HG03460 (cell line): ENCODE results near the gene GLTPD2.
A peak's percentile ranks its signal among the peaks of the same experiment; 100 is the strongest.

Experiments
- ATAC-seq: cut with Tn5 transposase; IDR thresholded peaks from one replicate; pipeline ENCODE4 v1.9.1; 2021; ENCODE audit not compliant: unreplicated experiment

GLTPD2 gene

DNA sequence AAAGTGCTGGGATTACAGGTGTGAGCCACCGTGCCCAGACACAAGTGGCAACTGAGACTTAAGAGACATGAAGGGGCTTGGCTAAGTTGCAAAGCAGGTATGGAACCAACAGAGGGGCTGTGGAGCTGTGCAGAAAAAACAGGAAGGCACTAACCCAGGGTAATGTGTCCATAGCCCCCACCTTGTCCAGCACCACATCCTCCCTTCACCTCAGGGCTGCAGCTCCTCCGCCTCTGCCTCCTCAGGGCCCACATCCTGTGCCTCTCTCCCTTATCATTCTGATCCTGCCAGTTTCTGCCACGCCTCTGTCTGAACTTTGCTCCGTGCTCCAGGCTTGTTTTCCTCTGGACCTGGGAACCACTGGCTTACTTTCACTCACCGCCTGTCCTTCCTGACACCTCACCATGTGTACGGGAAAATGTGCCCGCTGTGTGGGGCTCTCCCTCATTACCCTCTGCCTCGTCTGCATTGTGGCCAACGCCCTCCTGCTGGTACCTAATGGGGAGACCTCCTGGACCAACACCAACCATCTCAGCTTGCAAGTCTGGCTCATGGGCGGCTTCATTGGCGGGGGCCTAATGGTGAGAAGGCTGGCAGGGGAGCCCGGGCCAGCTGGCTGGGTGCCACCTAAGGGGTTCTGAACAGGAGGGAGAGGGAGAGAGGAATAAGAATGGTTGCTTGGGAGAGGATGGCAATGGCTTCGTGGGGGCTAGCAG, 17.1 kb upstream of the GLTPD2 start, which contains the start of gene TM4SF5:
Gene TM4SF5 (plus strand): TSS at position 368 of the 716 bp plus-strand sequence. CDS start 37 bp downstream, at position 405.
- no peak for ATAC-seq

DNA sequence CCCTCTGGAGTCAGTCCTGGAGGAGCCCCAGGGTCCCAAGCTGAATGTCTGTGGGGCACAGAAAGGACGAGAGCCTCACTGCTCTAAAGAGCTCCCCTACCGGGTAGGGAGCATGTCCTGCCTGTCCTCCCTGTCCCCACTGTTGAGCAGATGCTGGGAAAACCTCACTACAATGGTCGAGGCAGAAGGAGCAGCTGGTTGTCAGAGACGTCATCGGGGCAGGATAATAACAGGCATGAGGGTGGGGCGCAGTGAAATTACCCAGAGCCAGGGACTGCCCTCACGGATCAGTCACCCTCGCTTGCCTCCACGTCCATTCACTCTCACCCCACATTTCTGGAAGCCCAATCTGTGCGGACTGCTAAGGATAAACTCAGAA, 16.5 kb upstream of the GLTPD2 start:
- ATAC-seq: no peak

DNA sequence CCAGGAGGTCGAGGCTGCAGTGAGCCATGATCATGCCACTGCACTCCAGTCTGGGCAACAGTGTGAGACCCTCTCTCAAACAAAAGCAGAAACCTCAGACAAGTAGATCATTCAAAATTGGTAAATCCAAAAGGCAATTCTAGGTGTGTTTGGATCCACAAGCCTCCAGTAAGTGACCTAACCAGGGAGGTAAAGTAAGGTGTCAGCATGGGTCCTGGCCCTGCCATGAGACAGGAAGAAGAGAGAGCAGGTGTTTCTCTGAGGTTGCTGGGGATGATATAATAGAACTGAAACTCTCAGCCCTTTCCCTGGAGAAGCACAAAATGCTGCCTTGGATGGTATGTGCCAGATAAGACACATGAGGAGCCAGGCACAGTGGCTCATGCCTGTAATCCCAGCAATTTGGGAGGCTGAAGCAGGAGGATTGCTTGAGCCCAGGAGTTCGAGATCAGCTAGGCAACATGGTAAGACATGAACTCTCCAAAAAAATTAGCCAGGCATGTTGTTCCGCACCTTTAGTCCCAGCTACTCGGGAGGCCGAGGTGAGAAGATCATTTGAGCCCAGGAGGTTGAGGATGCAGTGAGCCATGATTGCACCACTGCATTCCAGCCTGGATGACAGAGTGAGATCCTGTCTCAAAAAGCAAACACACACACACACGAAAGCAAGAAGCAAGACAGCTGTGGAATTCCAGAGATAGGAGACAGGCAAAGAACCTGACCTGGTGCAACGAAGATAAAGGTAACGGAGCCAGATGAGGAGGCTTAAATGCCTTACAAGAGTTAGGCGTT, 10.6 kb upstream of the GLTPD2 start:
- no peak for ATAC-seq

DNA sequence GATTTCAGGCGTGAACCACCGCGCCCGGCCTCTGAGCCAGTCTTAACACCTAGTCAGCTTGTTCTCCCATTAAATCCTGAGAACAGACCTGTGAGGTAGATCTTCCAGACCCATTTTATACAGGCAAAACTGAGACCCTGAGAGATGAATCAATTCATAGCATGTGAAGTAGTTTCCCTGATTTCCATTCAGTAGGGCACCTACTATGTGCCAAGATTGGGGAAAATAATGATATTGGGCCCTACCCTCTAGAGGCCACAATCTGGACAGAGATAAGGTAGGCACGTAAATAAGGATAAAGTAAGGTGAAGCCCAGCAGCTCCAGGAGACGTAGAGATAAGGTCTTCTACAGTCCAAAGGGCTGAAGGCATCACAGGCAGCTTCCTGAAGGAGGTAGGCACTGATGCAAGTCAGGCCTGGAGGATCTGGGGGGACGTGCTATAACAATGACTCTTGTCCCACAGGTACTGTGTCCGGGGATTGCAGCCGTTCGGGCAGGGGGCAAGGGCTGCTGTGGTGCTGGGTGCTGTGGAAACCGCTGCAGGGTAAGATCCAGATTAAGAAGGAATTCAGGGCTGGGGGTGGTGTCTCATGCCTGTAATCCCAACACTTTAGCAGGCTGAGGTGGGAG, 8.3 kb upstream of the GLTPD2 start:
- no peak for ATAC-seq

DNA sequence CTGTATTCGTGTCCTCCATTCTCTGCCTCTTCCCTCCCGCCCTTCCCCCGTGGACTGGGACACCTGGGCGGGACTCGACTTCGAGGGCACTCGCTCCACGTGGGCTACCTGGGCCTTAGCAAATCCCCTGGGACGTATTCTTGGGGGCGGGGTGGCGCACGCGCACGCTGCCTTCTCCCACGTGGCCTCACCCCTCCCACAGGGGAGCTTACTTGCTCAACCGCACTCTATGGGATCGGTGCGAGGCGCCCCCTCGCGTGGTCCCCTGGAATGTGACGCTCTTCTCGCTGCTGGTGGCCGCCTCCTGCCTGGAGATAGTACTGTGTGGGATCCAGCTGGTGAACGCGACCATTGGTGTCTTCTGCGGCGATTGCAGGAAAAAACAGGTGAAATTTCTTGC, 6.1 kb upstream of the GLTPD2 start:
- ATAC-seq: no peak

DNA sequence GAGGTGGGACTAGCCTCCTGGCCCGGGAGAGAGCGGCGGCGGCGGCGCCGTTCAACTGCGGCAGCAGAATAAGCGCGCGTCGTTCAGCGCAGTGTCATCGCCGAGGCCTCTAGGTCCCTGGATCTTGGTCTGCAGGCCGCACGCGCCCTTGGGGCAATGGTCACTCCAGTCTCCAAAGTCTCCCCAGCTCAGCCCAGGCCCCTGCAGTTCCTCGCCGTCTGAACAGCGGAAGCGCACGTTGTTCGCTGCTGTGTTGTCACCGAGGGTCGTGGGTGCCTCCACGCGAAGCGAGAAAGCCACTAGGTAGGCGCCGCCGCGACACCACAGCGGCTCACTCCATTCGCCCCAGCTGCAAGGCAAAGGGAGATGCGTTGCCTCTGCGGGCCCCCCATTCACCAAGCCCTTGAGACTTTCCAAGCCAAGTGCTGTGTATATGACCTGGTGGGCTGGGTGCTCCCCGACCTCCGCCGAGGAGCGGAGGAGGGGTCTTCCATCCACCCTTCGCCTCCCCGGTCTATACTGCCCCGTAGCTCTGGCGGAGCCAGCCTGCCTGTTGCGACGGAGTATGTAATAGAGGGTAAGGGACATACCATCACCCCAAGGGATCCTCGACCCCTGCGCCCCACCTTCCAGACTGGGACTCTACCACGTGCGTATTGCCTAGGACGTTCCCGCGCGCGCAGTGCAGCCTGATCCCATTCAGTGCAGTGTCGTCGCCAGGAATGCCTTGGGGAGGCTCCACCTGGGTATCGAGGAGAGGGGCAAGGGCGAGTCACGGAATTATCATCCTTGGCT, 3.3 kb upstream of the GLTPD2 start:
- ATAC-seq: no peak

DNA sequence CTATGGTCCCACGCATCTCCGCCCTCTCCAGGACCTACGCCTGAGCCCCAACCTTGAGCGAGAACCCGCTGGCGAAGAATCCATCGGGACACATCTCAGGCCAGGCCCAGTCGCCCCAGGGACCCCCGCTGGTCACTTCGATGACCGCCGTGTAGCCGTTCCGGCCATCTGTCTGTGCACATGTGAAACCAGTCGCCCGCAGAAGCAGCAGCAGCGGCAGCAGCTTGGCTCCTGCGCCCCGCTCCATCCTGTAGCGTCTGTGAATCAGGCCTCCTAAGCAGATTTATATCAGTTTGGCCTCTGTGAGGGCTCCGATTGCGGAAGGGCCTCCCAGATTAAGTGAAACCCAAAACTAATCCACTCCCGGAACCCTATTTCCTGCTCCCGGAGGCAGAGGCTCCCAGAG, 2.7 kb upstream of the GLTPD2 start, which contains the start of gene VMO1:
Gene VMO1 (minus strand): TSS at position 259 of the 406 bp plus-strand sequence. CDS start 12 bp downstream, at position 247.
- ATAC-seq: no peak

DNA sequence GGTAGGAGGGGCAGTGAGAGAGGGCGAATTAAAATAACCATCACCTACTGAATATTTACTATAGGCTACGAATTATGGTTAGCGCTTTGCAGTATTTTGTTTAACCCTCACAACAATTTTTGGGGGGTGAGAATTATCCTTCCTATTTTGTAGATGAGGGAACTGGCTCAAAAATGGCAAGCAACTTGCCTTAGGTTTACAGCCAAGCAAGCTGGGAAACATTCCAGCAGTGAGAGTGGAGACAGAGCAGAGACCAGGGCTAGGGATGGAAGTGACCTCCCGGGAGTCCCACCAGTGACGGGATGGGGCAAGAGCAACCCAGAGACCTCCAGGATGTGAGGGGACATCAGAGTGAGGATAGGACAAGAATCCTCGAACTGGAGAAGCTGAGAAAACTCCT, 2.2 kb upstream of the GLTPD2 start:
- no peak for ATAC-seq

DNA sequence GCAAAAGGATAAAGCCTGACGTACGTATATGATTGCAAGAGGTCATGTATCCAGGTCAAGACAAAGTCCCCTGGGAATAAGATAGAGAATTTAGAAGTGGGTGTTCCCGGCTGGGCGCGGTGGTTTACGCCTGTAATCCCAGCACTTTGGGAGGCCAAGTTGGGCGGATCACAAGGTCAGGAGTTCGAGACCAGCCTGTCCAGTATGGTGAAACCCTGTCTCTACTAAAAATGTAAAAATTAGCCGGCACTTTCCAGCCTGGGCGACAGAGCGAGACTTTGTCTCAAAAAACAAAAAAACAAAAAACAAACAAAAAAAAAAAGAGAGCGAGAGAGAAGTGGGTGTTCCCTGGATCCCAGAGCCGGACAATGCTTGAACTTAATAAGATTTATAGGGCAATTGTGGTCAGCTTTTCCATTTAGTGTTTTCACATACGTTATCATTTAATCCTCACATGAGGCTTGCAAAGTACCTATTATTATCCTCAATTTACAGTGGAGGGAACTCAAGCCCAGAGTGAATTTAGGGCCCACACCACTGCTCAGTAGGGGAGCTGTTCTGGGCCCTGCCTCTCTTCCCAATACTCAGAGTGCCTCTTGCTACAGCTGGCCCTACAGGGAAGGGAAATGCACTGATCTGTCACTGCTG, 481 bp upstream of the GLTPD2 start:
- ATAC-seq: no peak

DNA sequence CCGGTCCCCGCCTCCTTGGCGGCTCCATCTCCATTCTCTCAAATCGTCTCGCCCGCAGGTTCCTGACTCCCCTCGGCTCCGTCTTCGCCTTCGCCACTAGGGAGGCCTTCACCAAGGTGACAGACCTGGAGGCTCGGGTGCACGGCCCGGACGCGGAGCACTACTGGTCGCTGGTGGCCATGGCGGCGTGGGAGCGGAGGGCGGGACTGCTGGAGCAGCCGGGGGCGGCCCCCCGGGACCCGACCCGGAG, 862 bp downstream of the GLTPD2 start:
- no peak for ATAC-seq

DNA sequence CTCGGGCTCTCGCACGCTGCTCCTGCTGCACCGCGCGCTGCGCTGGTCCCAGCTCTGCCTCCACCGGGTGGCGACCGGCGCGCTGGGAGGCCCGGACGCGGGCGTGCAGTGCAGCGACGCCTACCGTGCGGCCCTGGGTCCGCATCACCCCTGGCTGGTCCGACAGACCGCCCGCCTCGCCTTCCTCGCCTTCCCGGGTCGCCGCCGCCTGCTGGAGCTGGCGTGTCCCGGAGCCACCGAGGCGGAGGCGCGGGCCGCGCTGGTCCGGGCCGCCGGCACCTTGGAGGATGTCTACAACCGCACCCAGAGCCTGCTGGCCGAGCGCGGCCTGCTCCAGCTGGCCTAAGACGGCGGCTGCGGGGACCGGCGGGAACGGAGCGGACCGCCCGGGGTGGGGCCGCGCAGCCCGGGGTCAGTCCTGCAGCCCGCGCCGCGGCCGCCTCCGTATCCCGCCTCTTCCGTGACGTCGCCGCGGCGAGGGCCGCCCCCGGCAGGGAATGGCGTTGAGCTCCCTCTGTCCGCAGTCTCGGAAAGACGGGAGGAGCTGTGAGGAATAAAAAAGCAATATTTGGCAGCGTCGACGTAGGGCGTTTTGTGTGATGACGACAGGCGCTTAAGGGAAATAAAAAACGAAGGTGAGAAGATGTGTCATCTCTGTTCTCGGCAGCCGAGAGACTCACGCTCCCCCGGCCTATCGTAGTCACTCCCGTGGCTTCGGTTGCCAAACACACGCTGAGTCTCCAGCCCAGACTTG, 1.4 kb downstream of the GLTPD2 start:
- ATAC-seq: peak; percentile 81

DNA sequence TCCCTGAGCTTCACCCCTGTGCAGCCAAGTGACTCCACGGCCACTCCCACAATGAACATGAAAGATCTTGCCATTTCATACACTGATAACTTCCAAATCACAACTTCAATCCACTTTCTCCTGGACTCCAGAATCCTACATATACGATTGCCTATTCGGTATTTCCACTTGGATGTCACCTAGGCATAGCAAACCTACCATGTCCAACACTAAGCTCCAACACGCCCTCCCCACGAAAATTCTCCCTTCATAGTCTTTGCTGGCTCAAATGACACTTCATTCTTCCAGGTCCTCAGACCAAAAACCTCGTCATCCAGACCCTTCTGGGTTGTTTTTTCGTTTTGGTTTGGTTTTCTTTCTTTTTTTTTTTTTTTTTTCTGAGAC, 1.9 kb downstream of the GLTPD2 start:
- ATAC-seq: no peak

DNA sequence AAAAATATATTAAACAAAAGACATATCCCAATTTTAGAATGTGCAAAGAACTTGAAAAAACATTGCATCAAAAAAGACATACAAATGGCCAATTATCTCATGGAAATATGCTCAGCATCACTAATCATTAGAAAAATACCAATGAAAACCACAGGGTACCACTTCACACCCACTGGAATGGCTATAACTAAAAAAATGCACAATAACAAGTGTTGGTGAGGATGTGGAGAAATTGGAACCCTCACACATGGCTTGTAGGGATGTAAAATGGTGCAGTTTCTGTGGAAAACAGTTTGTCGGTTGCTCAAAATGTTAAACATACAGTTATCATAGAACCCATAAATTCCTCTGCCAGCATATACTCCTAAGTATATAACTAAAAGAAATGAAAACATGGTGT, 6.4 kb downstream of the GLTPD2 start:
- no peak for ATAC-seq

DNA sequence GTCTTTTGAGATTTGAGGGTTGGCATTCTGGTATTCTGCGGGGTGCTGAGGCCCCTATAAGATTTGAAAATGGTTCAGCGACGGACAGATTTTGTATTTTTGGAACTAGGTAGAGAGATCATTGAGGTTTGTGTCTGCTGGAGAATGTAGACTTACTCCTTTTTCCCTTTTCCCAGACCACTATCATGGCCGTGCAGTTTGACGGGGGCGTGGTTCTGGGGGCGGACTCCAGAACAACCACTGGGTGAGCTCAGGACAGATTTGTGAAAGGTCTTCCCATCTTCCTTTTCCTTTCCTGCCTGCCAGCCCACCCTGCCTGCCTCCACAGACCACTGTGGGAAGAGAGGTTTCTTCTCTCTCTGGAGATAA, 7.8 kb downstream of the GLTPD2 start:
- ATAC-seq: no peak

DNA sequence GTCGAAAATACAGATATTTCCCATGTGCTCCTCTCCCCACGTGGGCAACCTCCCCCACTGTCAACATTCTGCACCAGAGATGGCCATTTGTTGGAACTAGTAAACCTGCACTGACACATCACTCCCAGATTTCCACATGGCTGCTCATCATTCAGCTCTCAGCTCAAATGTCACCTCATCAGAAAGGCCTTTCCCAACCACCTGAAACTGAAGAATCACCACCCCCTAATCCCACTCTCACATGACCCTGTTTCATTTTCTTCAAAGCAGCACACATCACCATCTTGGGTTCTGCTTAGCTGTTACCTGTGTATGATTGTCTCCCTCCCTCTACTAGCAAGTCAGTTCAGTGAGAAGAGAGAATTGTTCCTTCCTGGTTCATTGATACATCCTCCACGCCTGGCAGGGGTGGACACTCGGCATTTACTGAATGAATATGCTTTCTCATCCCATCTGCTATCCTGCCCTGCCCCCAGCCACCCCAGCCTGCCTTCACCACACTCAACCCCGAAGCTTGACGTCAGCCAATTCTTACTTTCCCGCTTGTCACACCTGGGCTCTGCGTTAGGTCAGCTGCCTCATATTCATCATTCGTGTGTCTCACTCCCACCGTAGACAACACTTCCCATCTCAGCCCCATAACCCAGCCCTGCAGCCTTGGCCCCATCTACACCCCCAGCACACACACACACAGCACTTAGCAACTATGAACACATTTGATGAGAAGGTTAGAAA, 11.9 kb downstream of the GLTPD2 start:
- no peak for ATAC-seq

DNA sequence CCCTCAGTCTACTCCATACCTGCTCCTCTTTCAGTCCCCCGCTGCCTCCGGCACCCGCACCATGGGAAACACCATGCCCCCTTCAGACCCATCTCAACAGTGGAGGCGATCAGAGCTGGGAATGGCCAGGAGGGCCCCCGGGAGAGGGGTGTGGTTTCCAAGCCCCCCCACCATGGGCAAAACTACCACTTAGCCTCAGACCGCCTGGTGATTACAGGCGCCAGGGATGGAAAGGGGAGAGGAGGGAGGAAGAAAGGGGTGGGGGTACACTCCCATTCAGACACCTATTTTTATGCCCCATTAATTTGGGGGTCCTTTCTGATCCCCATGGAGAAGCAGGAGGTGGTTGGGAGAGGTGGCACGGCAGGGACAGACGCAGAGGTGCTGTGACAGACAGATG, 13.5 kb downstream of the GLTPD2 start, which contains the start of gene C17orf114:
Gene C17orf114 (minus strand): TSS at position 101 of the 400 bp plus-strand sequence.
- ATAC-seq: no peak

DNA sequence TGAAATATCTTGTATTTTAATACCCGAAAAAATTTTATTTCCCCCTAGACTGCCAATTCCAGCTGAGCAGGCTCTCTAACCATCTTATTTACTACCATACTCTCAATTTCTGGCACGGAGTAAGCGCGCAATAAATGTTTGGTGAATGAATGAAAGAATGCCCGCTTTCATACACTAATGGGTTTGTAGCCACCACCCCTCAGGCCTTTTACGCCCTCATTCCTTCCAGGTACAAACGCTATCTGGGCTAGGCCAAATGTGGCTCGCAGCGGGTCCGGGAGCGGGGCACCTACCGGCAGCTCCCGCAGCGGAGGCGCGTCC, 17.7 kb downstream of the GLTPD2 start:
- ATAC-seq: peak; percentile 14

DNA sequence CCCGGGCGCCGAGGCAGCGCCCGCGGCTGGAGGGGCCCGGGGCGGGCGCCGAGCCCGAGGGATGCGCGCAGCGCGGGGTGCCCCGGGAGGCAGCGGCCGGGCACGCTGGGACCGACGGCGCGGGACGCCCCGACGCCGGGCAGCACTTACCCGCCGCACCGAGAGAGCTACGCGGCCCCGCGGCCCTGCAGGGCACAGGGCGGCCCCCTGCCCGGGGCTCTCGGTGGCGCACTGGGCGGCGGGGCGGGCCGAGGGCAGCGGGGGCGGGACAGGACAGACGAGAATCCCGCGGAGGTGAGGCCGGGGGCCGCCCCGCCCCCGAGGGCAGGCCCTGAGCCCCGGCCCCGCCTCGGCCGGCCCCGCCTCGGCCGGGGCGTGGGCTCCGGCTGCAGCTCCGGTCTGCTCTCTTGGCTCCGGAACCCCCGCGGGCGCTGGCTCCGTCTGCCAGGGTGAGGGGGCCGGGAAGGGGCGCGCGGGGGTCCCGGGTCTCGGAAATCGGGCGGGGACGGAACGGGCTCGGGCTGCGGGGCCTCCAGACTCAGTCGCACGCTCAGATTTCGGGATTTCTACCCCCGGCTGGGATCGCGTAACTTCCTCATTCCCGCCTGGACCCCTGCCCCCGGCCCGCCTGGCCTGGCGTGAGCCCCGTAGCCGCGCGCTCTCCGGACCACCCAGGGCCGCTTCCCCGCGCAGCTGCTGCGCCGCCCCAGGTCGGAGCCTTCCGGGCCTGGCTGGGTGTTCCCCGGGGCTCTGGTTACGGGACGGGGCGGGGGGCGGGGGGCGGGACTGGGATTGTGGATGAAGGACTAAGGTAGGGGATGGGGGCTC, 18.2 kb downstream of the GLTPD2 start, which contains the start of gene PLD2:
Gene PLD2 (plus strand): TSS at position 376 of the 828 bp plus-strand sequence. CDS start 621 bp downstream, outside the sequence.
- peak; percentile 88 for ATAC-seq
